A549 (cell line): ENCODE results near the gene FGGY.

Experiments
- BHLHE40 ChIP-seq: IDR thresholded peaks from 2 replicates; pipeline ENCODE4 v1.6.1; 2012; ENCODE audit warnings: low read depth, low read length, inconsistent platforms
- CBX8 ChIP-seq: fragments of 200-600 bp; sonication (generic); IDR thresholded peaks from 2 replicates; pipeline ENCODE4 v1.6.1; 2016
- CEBPB ChIP-seq, 2 experiments: fragments of >200 bp in 1 of 2; sonication (Bioruptor Twin) in 1 of 2; formaldehyde crosslinking in 1 of 2; IDR thresholded peaks; 2 replicates each; pipeline ENCODE4 v1.6.1; 2012 to 2016
- CTCF ChIP-seq: fragments of >200 bp; sonication (Bioruptor Twin); formaldehyde crosslinking; IDR thresholded peaks from 3 replicates; pipeline ENCODE4 v1.5.1; 2016
- MAX ChIP-seq: IDR thresholded peaks from 2 replicates; pipeline ENCODE4 v1.6.1; 2012
- POLR2A ChIP-seq: IDR thresholded peaks from 2 replicates; pipeline ENCODE4 v1.6.1; 2012; ENCODE audit warnings: mild to moderate bottlenecking, low read length
- RFX5 ChIP-seq: fragments of 450-650 bp; IDR thresholded peaks from 2 replicates; pipeline ENCODE4 v1.7.1; 2014; ENCODE audit warnings: antibody characterized with exemption, mild to moderate bottlenecking, moderate library complexity

GRCh38 chr1:59604191-59604590 is 307.3 kb downstream of the FGGY start:
- TF ChIP-seq CBX8: no peak
- TF ChIP-seq BHLHE40: no peak
- no peak for TF ChIP-seq CEBPB (IDR thresholded peaks at IDR 0.05)
- no peak for TF ChIP-seq RFX5
- no peak for TF ChIP-seq CTCF
- TF ChIP-seq POLR2A: no peak
- no peak for TF ChIP-seq MAX
